Germinal center (tissue), 1 donor: ENCODE results near the gene PEX3.

Experiments used
- DNase-seq: peaks from one replicate; pipeline ENCODE4 v3.0.0; 2012; ENCODE audit warnings: mixed read lengths, low spot score

The PEX3 gene, protein sequence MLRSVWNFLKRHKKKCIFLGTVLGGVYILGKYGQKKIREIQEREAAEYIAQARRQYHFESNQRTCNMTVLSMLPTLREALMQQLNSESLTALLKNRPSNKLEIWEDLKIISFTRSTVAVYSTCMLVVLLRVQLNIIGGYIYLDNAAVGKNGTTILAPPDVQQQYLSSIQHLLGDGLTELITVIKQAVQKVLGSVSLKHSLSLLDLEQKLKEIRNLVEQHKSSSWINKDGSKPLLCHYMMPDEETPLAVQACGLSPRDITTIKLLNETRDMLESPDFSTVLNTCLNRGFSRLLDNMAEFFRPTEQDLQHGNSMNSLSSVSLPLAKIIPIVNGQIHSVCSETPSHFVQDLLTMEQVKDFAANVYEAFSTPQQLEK

DNA sequence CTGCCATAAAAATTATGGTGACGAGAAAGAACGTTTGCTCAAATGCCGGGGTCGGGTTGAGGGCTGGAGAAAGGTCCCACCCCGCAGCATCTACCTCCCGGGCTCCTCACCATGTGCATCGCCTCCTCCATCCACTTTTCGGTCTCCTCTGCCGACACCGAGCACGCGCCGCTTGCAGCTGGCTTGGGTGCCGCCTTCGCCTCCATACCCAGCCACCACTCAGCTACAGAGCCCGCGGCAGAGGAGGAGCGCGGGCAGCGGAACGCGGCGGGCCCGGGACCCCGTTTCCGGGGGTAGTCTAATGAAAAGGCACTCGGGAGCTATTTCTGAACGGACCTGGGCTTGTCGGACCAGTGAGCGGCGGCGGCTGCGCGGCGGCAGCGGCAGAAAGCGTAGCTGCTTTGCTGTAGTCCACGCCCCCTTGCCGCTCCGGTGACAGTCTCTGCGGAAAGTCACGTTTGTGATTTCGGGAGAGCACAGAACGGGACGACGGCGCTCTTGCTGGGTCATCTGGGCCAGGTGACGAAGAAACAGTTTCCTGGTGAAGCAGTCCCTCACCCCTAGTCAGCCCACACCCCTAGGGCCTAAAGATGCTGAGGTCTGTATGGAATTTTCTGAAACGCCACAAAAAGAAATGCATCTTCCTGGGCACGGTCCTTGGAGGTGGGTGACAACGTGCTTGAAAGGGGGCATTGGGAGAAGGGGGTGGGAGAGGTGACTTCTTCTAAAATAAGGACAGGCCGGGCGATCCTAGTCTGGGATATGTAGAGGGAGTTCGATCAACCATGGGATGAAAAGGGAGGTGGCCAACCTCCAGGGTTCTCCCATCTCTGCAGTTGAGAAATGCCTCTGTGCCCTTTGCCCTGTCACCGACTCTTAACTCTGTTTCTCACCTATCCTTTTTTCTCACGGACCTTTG lies at the start of gene PEX3, which contains the start of gene ADAT2:
TSS of gene PEX3 (plus strand) at position 353 of the 919 bp plus-strand sequence. CDS start at position 591, 238 bp downstream.
TSS of gene ADAT2 (minus strand) at position 243 of the 919 bp plus-strand sequence. CDS start at position 206, 37 bp downstream.
- peak; percentile 89 for DNase-seq

DNA sequence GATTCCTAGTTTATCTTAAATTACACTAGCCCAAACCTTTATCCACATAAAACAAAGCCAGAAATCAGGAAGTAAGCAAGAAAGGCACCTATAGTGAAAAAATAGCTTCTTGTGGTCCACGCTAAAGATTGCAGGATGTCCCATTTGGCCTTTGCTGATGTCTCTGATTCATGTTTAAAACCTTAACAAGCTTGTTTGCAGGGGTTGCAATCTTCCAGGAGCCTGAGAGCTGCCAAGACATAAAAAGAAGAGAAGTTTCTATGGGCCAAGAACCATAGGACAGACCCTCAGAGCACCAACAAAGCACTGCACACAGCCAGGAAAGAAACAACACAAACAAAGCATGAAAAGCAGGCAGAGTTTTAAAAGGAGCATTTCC lies 49.5 kb upstream of the PEX3 start:
- no peak for DNase-seq

DNA sequence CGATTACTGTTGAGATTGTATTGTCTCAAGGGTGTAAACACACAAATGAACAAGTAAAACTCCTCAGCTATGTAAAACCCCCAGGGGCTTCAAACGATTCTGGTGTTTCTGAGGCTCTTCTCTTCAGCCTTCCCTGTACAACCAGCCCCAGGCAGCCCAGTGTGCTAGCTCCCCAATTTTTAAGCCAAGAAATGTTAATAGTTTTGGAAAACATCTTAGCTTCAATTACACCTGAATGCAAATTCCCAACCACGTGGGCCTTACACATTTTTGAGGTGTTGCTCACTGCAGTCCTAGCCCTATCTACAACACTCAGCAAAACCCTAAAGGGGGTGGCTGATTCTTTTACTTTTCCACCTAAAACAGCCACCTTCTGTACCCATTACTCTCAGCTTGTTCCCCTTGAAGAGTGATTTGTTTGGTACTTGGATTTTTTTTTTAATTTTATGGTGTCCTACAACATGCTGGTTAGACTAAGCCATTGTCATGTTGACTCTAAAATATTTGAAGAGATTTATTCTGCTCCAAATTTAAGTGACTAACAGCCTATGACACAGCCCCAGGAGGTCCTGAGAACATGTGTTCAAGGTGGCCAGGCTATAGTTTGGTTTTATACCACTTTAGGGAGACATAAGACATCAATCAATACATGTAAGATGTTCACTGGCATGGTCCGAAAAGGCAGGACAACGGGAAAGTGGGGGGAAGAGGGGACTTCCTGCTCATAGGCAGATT lies 48.8 kb upstream of the PEX3 start:
- DNase-seq: no peak

DNA sequence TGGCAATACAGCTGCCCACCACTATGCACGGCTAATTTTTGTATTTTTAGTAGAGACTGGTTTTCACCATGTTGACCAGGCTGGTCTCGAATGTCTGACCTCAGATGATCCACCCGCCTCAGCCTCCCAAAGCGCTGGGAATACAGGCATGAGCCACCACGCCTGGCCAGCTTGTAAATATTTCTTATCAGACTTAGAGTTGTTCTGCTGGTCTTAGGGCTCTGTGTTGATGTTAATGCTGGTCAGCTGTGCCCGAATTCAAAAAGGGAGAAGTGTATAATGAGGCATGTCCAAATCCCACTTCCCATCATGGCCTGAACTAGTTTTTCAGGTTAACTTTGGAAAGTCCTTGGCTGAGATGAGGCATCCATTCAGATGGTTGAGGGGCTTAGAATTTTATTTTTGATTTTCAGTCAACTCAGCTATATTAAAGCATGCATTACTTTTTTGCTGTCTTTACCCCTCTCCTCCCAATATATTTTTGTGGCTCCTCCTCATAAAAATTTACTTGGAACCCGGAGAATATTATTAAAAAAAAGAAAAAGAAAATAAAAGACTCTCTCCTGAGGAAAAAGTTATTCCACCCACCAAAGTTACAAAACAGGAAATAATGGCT lies 47.8 kb upstream of the PEX3 start:
- no peak for DNase-seq

DNA sequence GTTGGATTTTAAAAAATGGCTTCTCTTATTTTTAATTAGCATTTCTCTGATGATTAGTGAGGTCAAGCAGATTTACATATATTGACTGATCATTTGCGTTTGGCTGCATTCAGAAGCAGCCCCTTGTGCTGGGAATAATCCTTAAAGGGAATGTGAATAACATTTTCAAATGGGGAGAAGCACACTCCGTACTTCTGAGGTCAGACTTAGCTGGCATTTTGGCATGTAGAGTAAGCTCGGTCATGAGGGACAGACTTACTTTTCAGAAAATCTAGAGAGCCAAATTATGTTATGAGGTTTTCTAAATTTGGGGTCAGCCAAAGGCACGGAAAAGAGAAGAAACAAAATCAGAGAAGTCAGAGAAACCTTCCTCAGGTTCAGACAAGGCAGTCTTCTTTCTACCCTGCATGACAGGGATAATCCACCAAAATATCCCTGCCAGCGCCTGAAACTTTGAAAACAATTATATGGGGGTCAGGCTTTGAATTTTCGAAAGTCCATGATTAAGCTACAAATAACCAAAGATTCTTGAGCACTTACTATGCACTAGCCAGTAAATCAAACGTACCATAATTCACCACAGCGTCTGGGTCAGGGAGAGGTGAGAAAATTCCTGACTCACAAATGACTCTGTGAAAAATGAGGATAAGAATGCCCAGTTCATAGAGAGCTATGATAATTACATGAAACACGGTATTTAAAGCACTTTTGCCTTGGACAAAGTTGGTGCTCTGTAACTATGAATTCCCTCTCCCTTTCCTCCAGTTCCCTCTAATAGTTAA lies 45.0 kb upstream of the PEX3 start:
- no peak for DNase-seq

DNA sequence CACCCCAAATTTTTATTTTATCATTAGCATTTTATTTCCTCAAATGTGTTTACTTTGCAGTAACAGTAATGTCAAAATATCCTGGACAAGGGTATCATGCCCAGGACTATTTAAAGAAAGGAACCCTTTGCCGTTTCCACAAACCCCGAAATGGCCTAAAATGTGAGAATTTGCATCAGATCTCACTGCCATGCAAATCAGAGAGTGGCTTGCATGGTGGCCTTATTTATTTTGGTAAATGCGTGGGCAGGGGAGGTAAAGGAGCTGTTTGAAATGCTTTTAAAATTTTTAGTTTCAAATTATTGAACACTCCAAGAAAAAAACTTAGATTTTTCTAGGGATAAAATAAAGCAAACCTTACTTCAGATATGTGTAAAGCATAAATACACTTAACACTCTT lies 43.9 kb upstream of the PEX3 start:
- no peak for DNase-seq

DNA sequence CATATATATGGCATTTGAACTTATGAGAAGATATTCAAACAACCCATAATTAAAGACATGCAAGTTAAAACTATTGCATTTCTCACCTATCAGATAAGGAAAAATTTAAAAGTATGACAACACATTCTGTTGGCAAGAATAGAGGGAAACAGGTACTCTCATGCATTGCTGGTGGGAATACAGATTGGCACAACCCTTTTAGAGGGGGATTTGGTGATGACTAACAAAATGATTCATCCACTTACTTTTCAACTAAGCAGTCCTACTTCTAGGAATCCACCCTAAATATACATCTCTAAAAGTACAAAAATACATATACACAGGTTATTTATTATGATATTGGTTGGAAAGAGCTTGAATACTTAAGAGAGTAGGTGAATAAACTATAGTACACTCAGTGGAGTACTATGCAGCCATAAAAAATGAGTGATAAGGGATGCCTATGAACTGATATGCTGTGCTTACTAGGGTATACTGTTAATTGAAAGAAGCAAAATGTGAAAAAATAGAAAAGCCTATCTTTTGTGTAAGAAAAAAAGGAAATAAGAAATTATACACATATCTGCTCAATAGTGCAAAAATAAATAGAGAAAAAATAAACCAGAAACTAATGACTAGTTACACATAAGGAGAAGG lies 42.3 kb upstream of the PEX3 start:
- no peak for DNase-seq

DNA sequence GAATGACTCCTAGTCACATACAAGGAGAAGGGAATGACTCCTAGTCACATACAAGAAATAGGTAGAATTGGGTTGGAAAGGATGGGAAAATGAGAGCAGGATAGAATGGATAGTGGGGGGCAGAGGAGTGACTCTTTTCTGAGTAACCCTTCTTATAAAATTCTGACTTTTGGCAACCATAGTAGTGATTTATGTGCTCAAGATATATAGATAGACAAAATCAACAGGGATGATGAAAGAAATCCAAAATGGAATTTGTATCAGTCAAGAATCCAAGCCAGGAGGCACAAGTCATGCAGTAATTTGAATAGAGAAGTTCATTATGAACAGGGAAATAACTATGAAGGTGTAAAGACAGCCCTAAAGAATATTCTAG lies 41.8 kb upstream of the PEX3 start:
- no peak for DNase-seq

DNA sequence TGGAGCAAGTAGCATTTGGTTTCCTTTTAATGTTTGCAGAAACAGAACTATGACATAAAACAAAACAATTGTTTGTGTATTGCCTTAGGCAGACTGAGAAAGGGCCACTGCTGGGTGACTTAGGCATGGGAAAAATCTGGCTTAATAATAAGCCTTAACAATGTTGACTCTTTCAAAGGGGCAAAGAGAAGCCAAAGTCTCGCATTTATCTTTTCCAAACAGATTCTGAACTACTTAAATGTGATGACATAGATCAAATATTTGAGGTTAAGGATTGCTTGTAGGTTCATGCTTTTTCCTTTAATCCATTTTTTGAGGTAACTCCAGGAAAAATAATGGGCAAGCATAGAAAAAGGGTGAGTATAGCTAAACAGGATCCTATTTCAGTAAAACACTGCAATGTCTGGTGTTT lies 39.7 kb upstream of the PEX3 start:
- no peak for DNase-seq

DNA sequence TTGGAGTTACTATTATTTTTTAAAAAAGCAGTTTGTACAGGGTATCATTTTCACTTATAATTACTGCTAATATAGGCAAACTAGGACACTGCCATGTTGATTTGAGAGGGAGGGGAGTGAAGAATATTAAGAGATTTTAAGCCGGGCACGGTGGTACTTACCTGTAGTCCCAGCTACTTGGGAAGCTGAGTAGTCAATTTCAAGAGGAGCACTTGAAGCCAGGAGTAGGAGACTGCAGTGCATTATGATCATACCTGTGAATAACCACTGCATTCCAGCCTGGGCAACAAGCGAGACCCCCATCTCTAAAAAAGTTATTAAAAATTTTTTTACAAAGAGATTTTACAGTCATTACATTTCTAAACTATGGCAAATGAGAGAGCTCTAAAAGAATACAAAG lies 35.8 kb upstream of the PEX3 start:
- DNase-seq: no peak

DNA sequence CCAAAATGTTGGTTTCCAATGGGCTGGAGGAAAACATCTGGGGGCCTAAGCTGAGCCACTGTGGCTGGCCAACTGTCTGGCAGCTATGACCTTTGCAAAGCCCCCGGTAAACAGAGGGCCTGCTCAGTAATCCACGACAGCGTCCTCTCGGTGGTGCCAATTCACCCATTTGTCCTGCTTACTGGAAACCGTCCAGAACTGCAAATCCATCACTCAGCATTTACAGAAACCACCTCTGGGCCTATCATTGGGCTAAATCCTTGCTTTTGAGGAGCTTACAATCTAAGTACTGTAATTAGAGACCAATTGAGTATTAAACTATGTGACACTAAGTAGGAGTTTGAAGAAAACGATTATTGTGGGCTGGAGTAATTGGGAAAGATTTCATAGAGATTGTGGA lies 31.1 kb upstream of the PEX3 start:
- no peak for DNase-seq

DNA sequence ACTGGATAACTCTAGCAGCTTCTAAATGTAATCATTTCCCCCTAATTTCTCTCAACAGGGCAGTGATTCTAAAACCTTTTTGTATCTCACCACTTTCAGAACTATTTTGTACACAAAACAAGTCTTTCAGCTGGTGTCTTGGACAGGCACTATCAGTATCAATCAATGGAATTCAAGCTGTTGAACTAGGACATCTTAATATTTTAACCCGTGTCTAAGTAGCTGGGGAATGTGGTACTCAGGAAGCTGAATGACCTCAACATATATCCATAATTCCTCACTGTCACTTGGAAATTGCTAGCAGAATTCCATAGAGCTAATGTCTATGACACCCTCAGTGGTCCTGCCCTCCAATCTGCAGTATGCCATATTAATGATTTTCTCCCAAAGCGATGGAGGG lies 24.6 kb upstream of the PEX3 start:
- no peak for DNase-seq

DNA sequence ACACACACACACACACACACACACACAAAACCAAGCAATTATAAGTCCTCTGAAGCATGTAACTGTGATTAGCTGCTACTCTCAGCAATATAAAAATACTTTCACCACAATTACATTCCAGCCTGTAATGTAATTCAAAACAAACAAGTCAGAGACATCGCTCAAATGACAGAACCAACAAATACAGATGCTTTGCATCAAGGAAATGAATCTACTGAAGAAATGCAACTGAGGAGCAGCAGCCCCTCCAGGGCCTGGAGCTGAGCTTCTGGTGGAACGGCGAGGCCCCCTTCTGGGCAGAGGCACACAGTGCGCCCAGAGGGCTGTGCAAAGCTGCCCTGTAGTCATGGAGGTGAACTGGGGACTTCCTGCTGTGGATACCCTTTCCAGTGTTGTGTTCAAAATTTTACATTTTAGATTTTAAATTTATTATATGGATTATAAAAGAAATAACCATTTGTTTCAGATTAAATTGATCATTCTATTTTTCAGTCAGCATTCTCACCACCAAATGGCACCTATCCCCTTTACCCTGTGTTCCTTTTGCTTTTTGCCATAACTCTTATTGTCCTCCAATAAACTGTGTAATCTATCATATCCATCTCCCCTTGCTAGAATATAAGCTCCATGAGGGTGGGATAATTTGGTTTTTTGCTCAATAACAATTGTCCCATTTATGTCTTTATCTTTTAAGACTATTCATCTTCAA lies 23.3 kb upstream of the PEX3 start:
- DNase-seq: peak; percentile 63

DNA sequence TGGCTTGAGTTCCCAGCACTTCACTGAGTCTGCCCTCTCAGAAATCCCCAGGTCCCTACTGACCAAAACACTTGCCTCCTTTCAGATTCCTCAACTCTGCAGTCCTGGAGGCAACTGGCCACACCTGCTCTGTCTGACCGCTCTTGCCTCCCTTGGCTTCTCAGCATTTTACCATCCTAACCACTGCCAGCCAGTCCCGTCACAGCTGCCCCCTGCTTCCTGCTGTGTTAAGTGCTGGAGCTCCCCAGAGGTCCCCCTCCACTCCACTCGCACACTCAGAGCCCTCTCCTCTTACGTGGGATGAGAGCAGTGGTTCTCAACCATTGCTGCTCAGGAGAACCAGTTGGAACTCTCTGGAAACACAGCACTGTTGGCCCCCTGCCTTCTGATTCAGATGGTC lies 20.6 kb upstream of the PEX3 start:
- no peak for DNase-seq

DNA sequence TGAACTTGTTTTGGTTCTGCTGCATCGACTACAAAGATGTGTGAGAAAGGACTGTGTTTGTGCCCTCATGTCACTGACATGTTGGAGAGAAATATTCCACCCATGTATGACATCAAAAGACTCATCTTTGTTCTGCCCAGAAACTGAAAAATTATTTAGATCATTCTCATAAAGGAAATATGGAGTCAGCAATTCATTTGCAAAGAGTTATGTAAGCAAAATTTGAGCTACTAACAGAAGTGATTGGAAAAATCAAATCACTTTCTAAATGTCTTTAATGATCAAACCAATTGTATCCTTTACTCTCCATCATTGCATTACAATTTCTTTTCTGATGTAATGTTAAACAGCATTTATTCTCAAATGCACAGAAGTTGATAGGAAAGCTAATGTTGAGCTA lies 19.4 kb upstream of the PEX3 start:
- DNase-seq: no peak

DNA sequence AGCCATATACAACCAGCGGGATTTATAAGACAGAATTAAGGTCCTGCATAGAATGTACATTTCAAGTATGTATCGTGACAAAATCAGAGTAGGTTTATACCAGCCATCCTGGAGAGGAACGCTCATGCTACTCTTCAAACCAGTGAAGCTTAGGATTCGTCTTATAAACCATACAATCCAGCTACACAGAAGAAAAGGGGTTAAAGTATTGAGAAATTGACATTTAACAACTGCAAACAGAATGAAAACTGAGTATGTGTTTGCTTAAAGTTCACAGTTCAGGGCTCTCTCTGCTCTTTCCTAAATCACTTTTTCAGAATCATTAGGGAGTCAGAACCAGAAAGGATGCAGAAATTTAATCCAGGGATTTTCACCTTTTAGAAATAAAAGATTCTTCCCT lies 18.0 kb upstream of the PEX3 start:
- DNase-seq: no peak

DNA sequence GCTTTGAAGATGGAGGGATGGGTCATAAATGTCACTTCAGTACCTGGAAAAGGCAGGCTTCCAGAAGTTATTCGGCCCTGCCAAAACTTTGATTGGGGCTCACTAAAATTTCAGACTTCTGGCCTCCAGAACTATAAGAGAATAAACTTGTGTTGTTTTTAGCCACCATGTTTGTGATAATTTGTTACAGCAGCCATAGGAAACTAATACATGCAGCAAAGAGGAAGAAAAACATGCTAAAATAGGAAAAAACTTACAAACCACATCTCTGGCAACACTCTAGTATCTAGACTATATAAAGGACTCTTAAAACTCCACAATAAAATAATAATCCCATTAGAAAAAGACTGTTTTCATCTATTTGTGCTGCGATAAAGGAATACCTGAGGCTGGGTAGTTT lies 9.6 kb upstream of the PEX3 start:
- no peak for DNase-seq

DNA sequence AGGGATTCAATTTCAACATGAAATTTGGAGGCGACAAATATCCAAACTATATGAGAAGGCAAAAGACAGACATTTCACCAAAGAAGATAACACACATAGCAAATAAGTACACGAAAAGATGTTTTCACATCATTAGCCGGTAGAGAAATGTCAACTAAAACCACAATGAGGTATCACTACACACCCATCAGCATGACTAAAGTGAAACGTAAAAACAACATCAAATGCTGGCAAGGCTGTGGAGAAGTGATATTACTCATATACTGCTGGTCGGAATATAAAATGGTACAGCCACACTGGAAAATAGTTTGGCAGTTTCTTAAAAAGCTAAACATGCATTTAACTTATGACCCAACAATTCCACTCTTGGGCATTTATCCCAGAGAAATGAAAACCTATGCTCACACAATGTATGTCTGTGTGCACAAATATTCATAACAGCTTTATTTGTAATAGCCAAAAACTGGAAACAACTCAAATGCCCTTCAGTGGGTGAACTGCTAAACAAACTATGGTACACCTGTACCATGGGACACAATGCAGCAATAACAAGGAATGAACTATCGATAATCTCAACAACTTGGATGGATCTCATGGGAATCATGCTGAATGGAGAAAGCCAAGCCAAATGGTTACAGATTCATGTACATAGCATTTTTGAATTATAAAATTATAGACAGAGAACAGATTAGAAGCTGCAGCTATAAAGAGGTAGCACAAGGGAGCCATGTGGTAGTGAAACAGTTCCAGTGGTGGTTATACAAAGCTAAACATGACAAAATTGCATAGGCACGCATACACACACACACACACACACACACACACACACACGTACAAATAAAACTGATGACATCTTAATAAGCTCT lies 8.7 kb upstream of the PEX3 start:
- DNase-seq: no peak

DNA sequence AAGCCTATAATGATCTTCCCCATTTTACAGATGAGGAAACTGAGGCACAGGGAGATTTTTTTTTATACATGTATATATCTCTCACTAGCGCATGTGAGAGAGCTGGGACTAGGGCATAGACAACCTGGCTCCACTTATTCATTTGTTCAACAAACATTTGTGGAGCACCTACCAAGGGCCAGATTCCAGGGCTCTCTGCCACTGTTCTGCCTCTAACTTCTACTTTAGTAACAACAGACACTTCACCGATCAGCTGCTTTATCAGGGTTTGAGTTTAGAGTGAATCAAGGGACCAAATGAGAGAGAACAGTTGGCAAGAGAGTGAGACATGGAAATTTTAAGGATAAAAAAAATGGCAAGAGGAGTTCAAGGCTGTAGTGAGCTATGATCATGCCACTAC lies 7.5 kb upstream of the PEX3 start:
- DNase-seq: no peak
